HCT116 (cell line): ENCODE results near the gene GPRC5B. TPM values are rescaled to one million over a fixed set of nuclear protein-coding genes. Genes with fewer than 3 reads are reported as not detected.

Source experiments
- ATAC-seq: fragments of 200-7000 bp; cut with Tn5 transposase; 2 replicates; pipeline ENCODE4 v1.9.1; 2020; ENCODE audit warnings: mild to moderate bottlenecking, moderate library complexity
- BruUV-seq: library from RNA; stranded (reverse); fragments of 400-500 nt; replicated peaks from 2 replicates; lab custom pipeline; 2021; lab: Mats Ljungman, UMichigan
- CTCF ChIA-PET: fragments of 300-600 bp; sonication (Branson Sonifier 250); formaldehyde crosslinking; loops from one replicate; lab custom pipeline; 2021; ENCODE audit warnings: antibody characterized with exemption; lab: Charles Lee
- POLR2A ChIA-PET: fragments of 300-600, 350-600 bp; sonication (Branson Sonifier 250); formaldehyde crosslinking; loops from one replicate; lab custom pipeline; 2021; ENCODE audit warnings: antibody characterized with exemption; lab: Charles Lee
- RAD21 ChIA-PET, 2 experiments: fragments of 300-600 bp; sonication (Branson Sonifier 250); formaldehyde crosslinking; loops; one replicate each; lab custom pipeline; 2023; ENCODE audit warnings: low total read pairs in 2 of 2; ENCODE audit not compliant: uncharacterized antibody in 2 of 2, unreplicated experiment in 2 of 2, low non-redundant PET in 1 of 2; lab: Charles Lee
- DNase-seq: peaks from one replicate; pipeline ENCODE4 v3.0.0-alpha.2; 2010; ENCODE audit warnings: low read depth, low spot score
- H2AFZ ChIP-seq: fragments of 200-600 bp; shearing (Covaris generic), sonication (generic); 2 replicates; pipeline ENCODE4 v1.6.1; 2017; ENCODE audit warnings: low read depth, mixed run types, mixed read lengths, antibody characterized with exemption, low read length; ENCODE audit not compliant: poor library complexity, severe bottlenecking
- H3K27ac ChIP-seq: 2 replicates; pipeline ENCODE4 v1.5.1; 2012; ENCODE audit warnings: low read depth, low read length
- H3K27me3 ChIP-seq: fragments of 200-600 bp; sonication (generic); 2 replicates; pipeline ENCODE4 v1.6.1; 2016; ENCODE audit warnings: mixed run types, low read length, mixed read lengths; ENCODE audit not compliant: insufficient read depth
- H3K36me3 ChIP-seq, 2 experiments: fragments of 200-500 bp in 1 of 2; fragments of 200-600 bp in 1 of 2; sonication (Bioruptor generic) in 1 of 2; sonication (generic) in 1 of 2; 2 replicates each; pipeline versions ENCODE4 v1.5.1 to v1.6.1; 2014 to 2016; ENCODE audit warnings: low read length in 2 of 2, inconsistent platforms in 1 of 2, mixed read lengths in 1 of 2, mixed run types in 1 of 2; ENCODE audit not compliant: insufficient read depth in 2 of 2, control insufficient read depth in 1 of 2
- H3K4me1 ChIP-seq, 2 experiments: fragments of 200-600 bp in 1 of 2; sonication (generic) in 1 of 2; 2 replicates each; pipeline versions ENCODE4 v1.5.1 to v1.6.1; 2012 to 2017; ENCODE audit warnings: low read length in 2 of 2, inconsistent platforms in 1 of 2, mild to moderate bottlenecking in 1 of 2, mixed read lengths in 1 of 2, mixed run types in 1 of 2, moderate library complexity in 1 of 2; ENCODE audit not compliant: insufficient read depth in 2 of 2, control insufficient read depth in 1 of 2
- H3K4me2 ChIP-seq: fragments of 200-600 bp; sonication (generic); 2 replicates; pipeline ENCODE4 v1.6.1; 2017; ENCODE audit warnings: mixed run types, low read length, mixed read lengths
- H3K4me3 ChIP-seq, 2 experiments: fragments of 200-600 bp in 1 of 2; sonication (generic) in 1 of 2; replicated peaks in 1 of 2; 2 replicates each; pipeline ENCODE4 v1.5.1; 2011 to 2016; ENCODE audit warnings: low read length in 2 of 2, control low read depth in 1 of 2, low read depth in 1 of 2, mild to moderate bottlenecking in 1 of 2, mixed read lengths in 1 of 2, mixed run types in 1 of 2
- H3K79me2 ChIP-seq: fragments of 200-600 bp; sonication (generic); 2 replicates; pipeline ENCODE4 v1.6.1; 2017; ENCODE audit warnings: mild to moderate bottlenecking, mixed run types, low read length, moderate library complexity, mixed read lengths; ENCODE audit not compliant: insufficient read depth
- H3K9ac ChIP-seq: fragments of 200-600 bp; sonication (generic); 2 replicates; pipeline ENCODE4 v1.6.1; 2016; ENCODE audit warnings: low read length, mixed read lengths
- H3K9me2 ChIP-seq: fragments of 200-600 bp; sonication (generic), shearing (Covaris generic); 2 replicates; pipeline ENCODE4 v1.6.1; 2017; ENCODE audit warnings: mixed run types, mild to moderate bottlenecking, moderate library complexity; ENCODE audit not compliant: insufficient read depth
- H3K9me3 ChIP-seq, 2 experiments: fragments of 200-500 bp in 1 of 2; fragments of 200-600 bp in 1 of 2; sonication (Bioruptor generic) in 1 of 2; sonication (generic) in 1 of 2; 2 replicates each; pipeline ENCODE4 v1.6.1; 2014 to 2017; ENCODE audit warnings: low read length in 2 of 2, mixed read lengths in 2 of 2, inconsistent platforms in 1 of 2, low read depth in 1 of 2, mild to moderate bottlenecking in 1 of 2, mixed run types in 1 of 2, moderate library complexity in 1 of 2; ENCODE audit not compliant: control insufficient read depth in 1 of 2, insufficient read depth in 1 of 2
- H4K20me1 ChIP-seq: fragments of 200-600 bp; sonication (generic), shearing (Covaris generic); 2 replicates; pipeline ENCODE4 v1.6.1; 2017; ENCODE audit warnings: mixed run types, mild to moderate bottlenecking, moderate library complexity; ENCODE audit not compliant: insufficient read depth
- CBX3 ChIP-seq: IDR thresholded peaks from 2 replicates; pipeline ENCODE4 v1.6.1; 2012; ENCODE audit warnings: low read depth
- EGR1 ChIP-seq: IDR thresholded peaks from 2 replicates; pipeline ENCODE4 v1.6.1; 2012; ENCODE audit warnings: low read depth
- FOSL1 ChIP-seq: IDR thresholded peaks from 2 replicates; pipeline ENCODE4 v1.6.1; 2012; ENCODE audit warnings: low read depth
- JUND ChIP-seq: IDR thresholded peaks from 2 replicates; pipeline ENCODE4 v1.6.1; 2012
- POLR2AphosphoS5 ChIP-seq: IDR thresholded peaks from 2 replicates; pipeline ENCODE4 v1.6.1; 2011; ENCODE audit warnings: mild to moderate bottlenecking, low read depth, low read length, moderate library complexity
- SP1 ChIP-seq: IDR thresholded peaks from 2 replicates; pipeline ENCODE4 v1.6.1; 2012; ENCODE audit warnings: low read depth
- SRF ChIP-seq: IDR thresholded peaks from 2 replicates; pipeline ENCODE4 v1.6.1; 2012; ENCODE audit warnings: low read depth
- ZFX ChIP-seq: fragments of 450-650 bp; IDR thresholded peaks from 2 replicates; pipeline ENCODE4 v1.6.1; 2017
- ZNF274 ChIP-seq: fragments of 200-500 bp; sonication (Bioruptor generic); IDR thresholded peaks from 2 replicates; pipeline ENCODE4 v1.6.1; 2014; ENCODE audit warnings: mild to moderate bottlenecking, low read depth, low read length, inconsistent platforms
- intact Hi-C: fragments of 100-400 bp; cut with micrococcal nuclease; formaldehyde crosslinking; loops from 2 replicates; pipeline ENCODE4 v1.10.0; 2022
- total RNA-seq: library from RNA; stranded (reverse); gene quantifications from one replicate; pipeline ENCODE4 v1.2.1, GENCODE V29; 2021; ENCODE audit not compliant: unreplicated experiment

GPRC5B gene
- total RNA-seq, 1 experiment from 2014 or later: 7.2 TPM

- no TSS peak for BruUV-seq
- H3K79me2 ChIP-seq: no peaks in the 10 kb centered on the region
- POLR2A ChIA-PET: no interaction called here
- no peak overlapping the region for H3K9ac ChIP-seq
- no peaks in the 10 kb centered on the region for H3K9me3 ChIP-seq
- H3K27me3 ChIP-seq: no peaks in the 10 kb centered on the region
- RAD21 ChIA-PET: no interaction called here
- H3K4me2 ChIP-seq: no peak overlapping the region
- no peaks in the 10 kb centered on the region for H3K9me2 ChIP-seq
- no peak for DNase-seq
- no peak overlapping the region for H2AFZ ChIP-seq
- no peaks in the 10 kb centered on the region for H3K4me1 ChIP-seq
- no peak overlapping the region for H3K27ac ChIP-seq
- no peaks in the 10 kb centered on the region for H3K36me3 ChIP-seq
- TF ChIP-seq SP1: no peak
- TF ChIP-seq, all 23 proteins: peak for 0
- H4K20me1 ChIP-seq: no peaks in the 10 kb centered on the region
- no peak overlapping the region for H3K4me3 ChIP-seq
- no peak for ATAC-seq
- CTCF ChIA-PET: no interaction called here
- intact Hi-C loops: no loop called here
Observed at GRCh38 chr16:19844945-19845641, 39.6 kb downstream of the GPRC5B start.

GRCh38 chr16:19843371-19843770 lies 41.3 kb downstream of the GPRC5B start:
- ATAC-seq (no peak), DNase-seq (no peak)
- ChIA-PET CTCF (no interaction called here), RAD21 (no interaction called here), POLR2A (no interaction called here)
- no peak overlapping the region for H3K4me3 ChIP-seq
- H2AFZ ChIP-seq: no peak overlapping the region
- H3K9ac ChIP-seq: no peak overlapping the region
- no peaks in the 10 kb centered on the region for H3K9me2 ChIP-seq
- TF ChIP-seq POLR2AphosphoS5 (no peak), SP1 (no peak), FOSL1 (no peak), ZNF274 (no peak), SRF (no peak), JUND (no peak), CBX3 (no peak), EGR1 (no peak), ZFX (no peak)
- intact Hi-C loops: no loop called here
- no peaks in the 10 kb centered on the region for H3K36me3 ChIP-seq
- no peak overlapping the region for H3K4me2 ChIP-seq
- BruUV-seq: no TSS peak
- H3K27ac ChIP-seq: no peak overlapping the region
- H3K79me2 ChIP-seq: no peaks in the 10 kb centered on the region
- no peaks in the 10 kb centered on the region for H3K4me1 ChIP-seq
- no peaks in the 10 kb centered on the region for H3K9me3 ChIP-seq
- H4K20me1 ChIP-seq: no peaks in the 10 kb centered on the region
- no peaks in the 10 kb centered on the region for H3K27me3 ChIP-seq
